Measurements from ENCODE around the gene SIRPG. TPM values are rescaled to one million over a fixed set of nuclear protein-coding genes. Genes with fewer than 3 reads are reported as not detected.

Gene SIRPG
- total and polyA plus RNA-seq, 10 of the 15 experiments (the other 5 are each of a cell fraction or from before 2014, with no cell fraction given): 1.1 to 13.0 (median 4.1) TPM

DNA sequence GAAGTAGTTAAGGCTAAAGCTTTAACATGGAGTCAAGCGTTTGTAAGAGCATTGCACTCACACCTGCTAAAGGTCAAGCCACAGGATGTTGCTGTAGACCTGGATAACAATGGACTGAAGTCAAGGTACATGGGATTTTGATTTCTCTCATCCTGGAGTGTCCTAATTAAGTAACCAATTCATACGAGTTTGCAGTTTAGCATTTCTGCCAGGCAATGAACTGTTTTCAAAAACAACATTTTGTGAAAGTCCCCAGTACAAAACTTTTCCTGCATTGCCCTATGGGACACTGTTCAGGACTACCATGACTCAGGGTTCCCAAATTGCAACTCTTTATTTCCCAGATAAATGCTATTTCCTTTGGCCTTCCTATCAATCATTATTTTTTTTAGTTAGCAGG, 20.4 kb downstream of the SIRPG start:
- ATAC-seq (no peak), DNase-seq (ENCODE audit: low read depth, low spot score) (no peak), FAIRE-seq (no peak)
- H3K79me2 ChIP-seq (ENCODE audit: control insufficient read depth, insufficient read depth, low read length): no peaks in the 10 kb centered on the region
- H3K36me3 ChIP-seq (ENCODE audit: control insufficient read depth in 2 of 2, insufficient read depth in 2 of 2, low read length in 1 of 2): no peaks in the 10 kb centered on the region
- no peak overlapping the region for H3K9ac ChIP-seq (ENCODE audit: control insufficient read depth, insufficient read depth, low read length)
- H3K27me3 ChIP-seq (replicated peaks in 1 of 2; ENCODE audit: control insufficient read depth in 2 of 2, insufficient read depth in 2 of 2, low read length in 1 of 2): no peaks in the 10 kb centered on the region; a peak in 1 of 4 replicates
- H3K4me1 ChIP-seq (ENCODE audit: control insufficient read depth, insufficient read depth, low read length): peaks cover 4% of the 10 kb centered on the region
- H2AFZ ChIP-seq (ENCODE audit: control insufficient read depth, low read depth, low read length): no peak overlapping the region
- no peak overlapping the region for H3K4me2 ChIP-seq (ENCODE audit: control insufficient read depth, insufficient read depth)
- ChIA-PET POLR2A (no interaction called here), SMC1A (ENCODE audit: uncharacterized antibody, unreplicated experiment) (interaction anchor here (1.0 to 1.4 kb wide), 5 partner anchors 12 to 129 kb away, joined by 3 to 8 read pairs (median 3); no protein-coding TSS in a partner anchor), RAD21 (ENCODE audit: unreplicated experiment) (interaction anchor here (1.0 to 1.4 kb wide), 4 partner anchors 128 to 140 kb away, joined by 3 to 10 read pairs (median 3); no protein-coding TSS in a partner anchor), CTCF (interaction anchor here (1.0 to 1.3 kb wide), 5 partner anchors 97 to 134 kb away, joined by 4 to 7 read pairs (median 6); no protein-coding TSS in a partner anchor)
- intact Hi-C loops (cut with micrococcal nuclease; ENCODE audit: unreplicated experiment): no loop called here
- 54% methylated on average over 2 of the region's 2 CpGs for WGBS (ENCODE audit: insufficient coverage, insufficient replicate concordance, low lambda C conversion rate, missing lambda C conversion rate)
- no peaks in the 10 kb centered on the region for H4K20me1 ChIP-seq (ENCODE audit: control insufficient read depth, insufficient read depth)
- no peak overlapping the region for H3K4me3 ChIP-seq
- no peaks in the 10 kb centered on the region; the same call in 2 of the 3 replicates for H3K9me3 ChIP-seq (replicated peaks; ENCODE audit: control insufficient read depth, insufficient read depth, low read length)
- in situ Hi-C loops (cut with MboI): no loop called here
- no TSS peak for BruUV-seq (replicated peaks)
- H3K27ac ChIP-seq (ENCODE audit: control insufficient read depth, insufficient read depth): no peak overlapping the region
- TF ChIP-seq TARDBP (IDR thresholded peaks at IDR 0.05; ENCODE audit: borderline replicate concordance) (no peak), GATAD2B (conservative IDR thresholded peaks at IDR 0.05; ENCODE audit: low read depth) (no peak), ZSCAN29 (IDR thresholded peaks at IDR 0.05) (no peak), SKIL (IDR thresholded peaks at IDR 0.05; ENCODE audit: low read depth, poor library complexity, severe bottlenecking) (no peak), CBX5 (IDR thresholded peaks at IDR 0.05; ENCODE audit: low read depth) (no peak), PBX3 (IDR thresholded peaks at IDR 0.05; ENCODE audit: insufficient replicate concordance, low read depth, low read length) (no peak), SUZ12 (IDR thresholded peaks at IDR 0.05; ENCODE audit: unreplicated experiment) (no peak), ZBTB33 (IDR thresholded peaks at IDR 0.05) (no peak), WRNIP1 (IDR thresholded peaks at IDR 0.05; ENCODE audit: borderline replicate concordance, low read depth, low read length) (no peak), RB1 (IDR thresholded peaks at IDR 0.05; ENCODE audit: borderline replicate concordance) (no peak), TBL1XR1 (IDR thresholded peaks at IDR 0.05; ENCODE audit: low read depth, low read length) (no peak), ZZZ3 (IDR thresholded peaks at IDR 0.05; ENCODE audit: control insufficient read depth, insufficient read length, low read depth) (no peak), PAX8 (IDR thresholded peaks at IDR 0.05) (no peak), TCF3 (IDR thresholded peaks at IDR 0.05; ENCODE audit: borderline replicate concordance, insufficient read depth, low read depth, low read length) (no peak), HSF1 (IDR thresholded peaks at IDR 0.05; ENCODE audit: low read depth, low read length) (no peak)
- TF ChIP-seq, protein P1, sequence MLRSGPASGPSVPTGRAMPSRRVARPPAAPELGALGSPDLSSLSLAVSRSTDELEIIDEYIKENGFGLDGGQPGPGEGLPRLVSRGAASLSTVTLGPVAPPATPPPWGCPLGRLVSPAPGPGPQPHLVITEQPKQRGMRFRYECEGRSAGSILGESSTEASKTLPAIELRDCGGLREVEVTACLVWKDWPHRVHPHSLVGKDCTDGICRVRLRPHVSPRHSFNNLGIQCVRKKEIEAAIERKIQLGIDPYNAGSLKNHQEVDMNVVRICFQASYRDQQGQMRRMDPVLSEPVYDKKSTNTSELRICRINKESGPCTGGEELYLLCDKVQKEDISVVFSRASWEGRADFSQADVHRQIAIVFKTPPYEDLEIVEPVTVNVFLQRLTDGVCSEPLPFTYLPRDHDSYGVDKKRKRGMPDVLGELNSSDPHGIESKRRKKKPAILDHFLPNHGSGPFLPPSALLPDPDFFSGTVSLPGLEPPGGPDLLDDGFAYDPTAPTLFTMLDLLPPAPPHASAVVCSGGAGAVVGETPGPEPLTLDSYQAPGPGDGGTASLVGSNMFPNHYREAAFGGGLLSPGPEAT (IDR thresholded peaks at IDR 0.05; ENCODE audit: low read depth): no peak

All from GM12878 (cell line).